Skeletal muscle tissue (tissue), 4 donors: Measurements from ENCODE around the gene RPL19. TPM values are rescaled to one million over a fixed set of nuclear protein-coding genes. Genes with fewer than 3 reads are reported as not detected.
A peak's percentile ranks its signal among the peaks of the same experiment; 100 is the strongest.

Experiments used
- H3K27ac ChIP-seq: one replicate; pipeline ENCODE4 v1.7.0; 2013; ENCODE audit warnings: mild to moderate bottlenecking, low read depth, low read length, inconsistent platforms
- H3K27me3 ChIP-seq, 3 donors: one replicate each; pipeline ENCODE4 v1.7.0; 2013; ENCODE audit warnings: low read length in 3 of 3; ENCODE audit not compliant: control insufficient read depth in 3 of 3, insufficient read depth in 3 of 3
- H3K36me3 ChIP-seq, 3 donors: one replicate each; pipeline ENCODE4 v1.7.0; 2013; ENCODE audit warnings: low read length in 3 of 3; ENCODE audit not compliant: control insufficient read depth in 3 of 3, insufficient read depth in 3 of 3
- H3K4me1 ChIP-seq, 3 donors: one replicate each; pipeline ENCODE4 v1.7.0; 2013; ENCODE audit warnings: low read length in 3 of 3, mild to moderate bottlenecking in 3 of 3; ENCODE audit not compliant: control insufficient read depth in 3 of 3, insufficient read depth in 3 of 3
- H3K4me3 ChIP-seq, 3 donors: one replicate each; pipeline ENCODE4 v1.7.0; 2013; ENCODE audit warnings: low read length in 3 of 3
- H3K9ac ChIP-seq, 3 donors: one replicate each; pipeline ENCODE4 v1.7.0; 2013; ENCODE audit warnings: low read length in 3 of 3, mild to moderate bottlenecking in 3 of 3, moderate library complexity in 2 of 3, low read depth in 1 of 3
- H3K9me3 ChIP-seq, 3 donors: one replicate each; pipeline ENCODE4 v1.7.0; 2013; ENCODE audit warnings: low read length in 3 of 3; ENCODE audit not compliant: control insufficient read depth in 3 of 3
- total RNA-seq: library from RNA; depleted of rRNA; stranded (reverse); fragments of >200 nt; gene quantifications from one replicate; pipeline ENCODE4 v1.2.3, GENCODE V29; 2014
- donor health status: Osteomylitis.

RPL19 gene
- total RNA-seq, 1 donor from 2014 or later: 1,766 TPM

- Histone ChIP-seq H3K9ac (no peak overlapping the region), H3K36me3 (no peaks in the 10 kb centered on the region), H3K4me3 (no peak overlapping the region), H3K27ac (no peak overlapping the region), H3K27me3 (peaks cover 17 to 29% (median 23%) of the 10 kb centered on the region in 3 donors), H3K9me3 (no peaks in the 10 kb centered on the region), H3K4me1 (peaks cover 23 to 34% (median 28%) of the 10 kb centered on the region in 3 donors)
These were observed 21.5 kb downstream of the RPL19 start for GRCh38 chr17:39221572-39221971.

GRCh38 chr17:39222151-39222550 lies 22.1 kb downstream of the RPL19 start:
- H3K9me3 ChIP-seq: no peaks in the 10 kb centered on the region
- no peak overlapping the region for H3K4me3 ChIP-seq
- peaks cover 24 to 36% (median 29%) of the 10 kb centered on the region in 3 donors for H3K4me1 ChIP-seq
- no peak overlapping the region for H3K9ac ChIP-seq
- no peak overlapping the region for H3K27ac ChIP-seq
- no peaks in the 10 kb centered on the region for H3K36me3 ChIP-seq
- peaks cover 17 to 29% (median 23%) of the 10 kb centered on the region in 3 donors for H3K27me3 ChIP-seq

DNA sequence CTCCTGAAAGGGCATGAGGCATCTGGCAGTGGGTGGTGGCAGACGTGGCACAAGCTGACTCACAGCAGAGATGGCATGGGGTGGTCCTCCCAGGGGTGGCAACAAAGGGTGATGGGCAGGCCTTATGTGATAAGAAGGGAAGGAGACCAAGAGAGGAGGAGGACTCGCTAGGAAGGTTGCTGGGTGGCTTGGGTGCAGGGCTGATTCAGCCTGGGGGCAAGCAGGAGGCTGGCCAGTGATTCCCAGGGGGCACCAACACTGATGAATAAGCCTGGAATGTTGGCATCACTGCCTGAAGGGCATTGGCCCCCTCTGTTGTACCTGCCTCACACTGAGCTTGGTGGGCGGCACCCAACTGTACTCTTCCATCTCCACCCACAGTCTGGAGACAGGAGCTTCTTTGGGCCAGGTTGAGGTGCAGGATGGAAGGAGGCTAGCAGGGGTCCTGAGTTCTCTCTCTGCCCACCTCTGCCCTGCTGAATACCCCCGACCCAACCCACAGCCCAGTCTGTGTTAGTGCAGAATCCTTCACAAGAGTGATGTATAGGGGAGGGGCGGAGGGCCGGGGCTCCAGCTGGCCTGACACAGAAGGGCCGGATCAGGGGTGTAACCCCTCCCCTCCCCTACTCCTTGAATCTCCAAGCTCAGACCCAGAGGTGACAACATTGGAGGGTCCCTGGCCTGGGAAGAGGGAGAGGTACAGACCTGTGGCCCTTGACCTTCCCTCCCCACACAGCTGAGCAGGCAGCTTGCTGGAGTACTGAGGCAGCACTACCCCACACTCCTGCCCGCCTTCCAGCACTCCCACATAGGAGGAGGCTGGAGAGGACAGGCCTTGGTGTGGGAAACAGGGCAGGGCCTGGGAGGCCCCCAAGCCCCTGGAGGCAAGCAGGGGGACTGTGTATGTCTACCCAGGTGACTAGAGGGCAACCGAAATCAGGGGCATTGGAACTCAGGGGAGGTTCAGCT lies 23.1 kb downstream of the RPL19 start:
- Histone ChIP-seq H3K4me1 (peaks cover 31 to 45% (median 37%) of the 10 kb centered on the region in 3 donors), H3K27me3 (peaks cover 26 to 30% (median 29%) of the 10 kb centered on the region in 3 donors)

GRCh38 chr17:39223907-39224777 lies 24.1 kb downstream of the RPL19 start:
- Histone ChIP-seq H3K9ac (no peak overlapping the region), H3K4me3 (no peak overlapping the region), H3K4me1 (peaks cover 26 to 40% (median 30%) of the 10 kb centered on the region in 3 donors), H3K27me3 (peaks cover 27 to 30% (median 29%) of the 10 kb centered on the region in 3 donors), H3K9me3 (no peaks in the 10 kb centered on the region), H3K27ac (no peak overlapping the region), H3K36me3 (no peaks in the 10 kb centered on the region)

More for the DNA sequence above, 23.1 kb downstream of the RPL19 start:
- Histone ChIP-seq H3K27ac (no peak overlapping the region), H3K9me3 (no peaks in the 10 kb centered on the region), H3K36me3 (no peaks in the 10 kb centered on the region), H3K9ac (no peak overlapping the region), H3K4me3 (no peak overlapping the region)

DNA sequence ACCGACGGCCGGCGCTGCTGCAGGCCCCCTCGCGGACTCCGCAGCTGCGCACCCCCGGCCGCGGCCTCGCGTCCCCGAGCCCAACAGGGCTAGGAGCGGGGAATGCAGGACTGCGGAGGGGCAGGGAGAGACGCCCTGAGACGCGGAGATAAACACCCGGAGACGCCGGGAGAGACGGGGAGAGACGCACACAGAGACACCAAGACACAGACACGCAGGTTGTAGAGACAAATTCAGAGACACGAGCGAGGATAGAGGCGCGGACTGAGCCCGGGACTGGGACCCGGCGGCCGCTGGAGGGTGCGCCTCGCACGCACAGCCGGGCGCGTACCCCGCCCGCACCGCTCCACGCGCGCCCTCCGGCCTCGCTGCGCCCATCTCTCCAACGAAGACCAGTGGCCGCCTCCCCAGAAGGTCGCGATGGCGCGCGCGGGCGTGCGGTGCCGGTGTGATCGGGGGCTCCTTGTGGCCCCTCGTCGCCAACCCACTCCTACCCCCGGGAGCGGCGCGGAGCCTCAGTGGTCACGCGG lies 24.8 kb downstream of the RPL19 start:
- peaks cover 29 to 33% (median 31%) of the 10 kb centered on the region in 3 donors for H3K27me3 ChIP-seq
- no peaks in the 10 kb centered on the region for H3K36me3 ChIP-seq
- H3K9me3 ChIP-seq: no peaks in the 10 kb centered on the region
- H3K4me1 ChIP-seq: peaks cover 20 to 33% (median 22%) of the 10 kb centered on the region in 3 donors
- H3K4me3 ChIP-seq: peak overlapping the region in 2 of 3 donors; percentile 22 to 36
- H3K27ac ChIP-seq: no peak overlapping the region
- H3K9ac ChIP-seq: no peak overlapping the region

DNA sequence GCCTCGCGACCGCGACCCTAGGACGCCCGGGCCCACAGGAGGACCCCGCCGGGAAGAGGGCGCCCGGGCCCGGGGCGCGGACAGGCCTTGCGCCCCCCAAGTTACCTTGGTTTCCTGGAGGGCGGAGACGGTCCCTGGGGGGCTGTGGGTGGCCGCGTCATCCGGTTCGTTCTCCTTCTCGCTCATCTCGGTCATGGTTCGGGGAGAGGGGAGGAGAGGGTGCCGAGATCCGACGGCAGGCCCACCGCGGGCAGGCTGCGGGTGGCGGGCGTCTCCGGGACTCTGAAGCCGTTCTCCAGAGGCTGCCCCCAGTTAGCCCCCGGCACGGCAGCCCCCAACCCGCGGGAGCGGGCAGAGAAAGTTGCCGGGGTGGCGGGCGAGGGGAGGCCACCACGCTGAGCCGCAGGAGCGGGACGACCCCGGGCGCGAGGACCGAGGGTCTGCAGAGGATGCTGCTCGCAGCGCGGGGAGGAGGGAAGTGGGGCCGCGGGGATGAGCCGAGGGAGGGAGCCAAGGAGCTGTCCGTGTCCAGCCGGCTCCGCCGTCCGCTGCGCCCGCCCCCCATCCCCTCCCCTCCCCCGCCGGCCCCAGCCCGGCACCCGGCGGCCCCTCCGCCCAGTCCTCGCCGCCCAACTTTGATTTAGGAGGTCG lies 25.4 kb downstream of the RPL19 start, which contains the start of gene STAC2:
STAC2 (minus strand) TSS at position 638 of the 651 bp plus-strand sequence; CDS start at position 195, 443 bp downstream.
- H3K9ac ChIP-seq: no peak within 1 kb of the TSS
- peaks cover 29 to 33% (median 31%) of the 10 kb centered on the region in 3 donors for H3K27me3 ChIP-seq

DNA sequence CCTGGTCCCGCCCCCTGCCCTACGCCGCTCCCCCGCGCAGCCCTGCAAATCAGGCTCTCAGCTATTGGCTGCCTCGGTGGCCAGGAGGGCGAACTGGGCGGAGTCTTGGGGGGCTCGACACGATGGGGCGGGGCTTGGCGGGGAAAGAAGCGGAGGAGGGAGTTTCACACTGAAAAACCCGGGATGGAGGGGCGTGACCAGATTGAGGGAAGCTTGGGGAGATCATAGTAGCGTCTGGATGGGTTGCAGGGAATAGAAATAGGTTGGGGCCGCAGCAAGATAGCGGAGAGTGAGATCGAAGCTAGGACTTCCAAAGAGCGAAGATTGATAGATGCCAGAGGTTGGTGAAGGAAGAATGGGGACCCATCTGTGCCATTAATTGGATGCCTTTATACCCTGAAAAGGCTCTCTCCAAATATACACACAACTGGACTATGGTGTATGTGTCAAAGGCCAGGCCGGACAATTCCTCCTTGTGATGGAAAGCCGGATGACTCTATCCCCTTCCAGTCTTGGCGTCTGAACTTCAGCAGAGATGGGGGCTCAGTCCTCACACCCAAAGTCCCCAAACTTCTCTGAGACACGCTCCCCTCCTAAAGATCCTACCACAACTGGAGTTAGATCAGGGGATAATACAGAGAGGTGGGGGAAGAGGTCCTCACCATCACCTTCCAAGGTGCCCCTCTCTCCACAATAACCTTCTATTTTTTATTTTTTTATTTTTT lies 26.0 kb downstream of the RPL19 start:
- Histone ChIP-seq H3K4me1 (peaks cover 16 to 29% (median 18%) of the 10 kb centered on the region in 3 donors), H3K36me3 (no peaks in the 10 kb centered on the region), H3K9me3 (no peaks in the 10 kb centered on the region), H3K9ac (no peak overlapping the region), H3K27ac (no peak overlapping the region), H3K4me3 (peak overlapping the region in 1 of 3 donors; percentile 29), H3K27me3 (peaks cover 29 to 34% (median 31%) of the 10 kb centered on the region in 3 donors)

More for the DNA sequence above, 25.4 kb downstream of the RPL19 start, which contains the start of gene STAC2:
- no peak within 1 kb of the TSS for H3K27ac ChIP-seq
- peak within 1 kb of the TSS in 2 of 3 donors; percentile 29 to 36 for H3K4me3 ChIP-seq
- H3K9me3 ChIP-seq: no peaks in the 10 kb centered on the region
- peaks cover 16 to 29% (median 18%) of the 10 kb centered on the region in 3 donors for H3K4me1 ChIP-seq
- H3K36me3 ChIP-seq: no peaks in the 10 kb centered on the region

GRCh38 chr17:39227364-39227919 lies 27.4 kb downstream of the RPL19 start:
- no peak overlapping the region for H3K27ac ChIP-seq
- no peak overlapping the region for H3K9ac ChIP-seq
- H3K4me1 ChIP-seq: peaks cover 20 to 34% (median 30%) of the 10 kb centered on the region in 3 donors
- H3K36me3 ChIP-seq: no peaks in the 10 kb centered on the region
- H3K9me3 ChIP-seq: no peaks in the 10 kb centered on the region
- H3K4me3 ChIP-seq: no peak overlapping the region
- peaks cover 33 to 44% (median 36%) of the 10 kb centered on the region in 3 donors for H3K27me3 ChIP-seq
